Measurements from ENCODE around the gene CHST6. TPM values are rescaled to one million over a fixed set of nuclear protein-coding genes. Genes with fewer than 3 reads are reported as not detected.
A peak's percentile ranks its signal among the peaks of the same experiment; 100 is the strongest.

CHST6 gene
- total RNA-seq, 2 donors from 2014 or later: under 0.01 TPM; not detected in 1

DNA sequence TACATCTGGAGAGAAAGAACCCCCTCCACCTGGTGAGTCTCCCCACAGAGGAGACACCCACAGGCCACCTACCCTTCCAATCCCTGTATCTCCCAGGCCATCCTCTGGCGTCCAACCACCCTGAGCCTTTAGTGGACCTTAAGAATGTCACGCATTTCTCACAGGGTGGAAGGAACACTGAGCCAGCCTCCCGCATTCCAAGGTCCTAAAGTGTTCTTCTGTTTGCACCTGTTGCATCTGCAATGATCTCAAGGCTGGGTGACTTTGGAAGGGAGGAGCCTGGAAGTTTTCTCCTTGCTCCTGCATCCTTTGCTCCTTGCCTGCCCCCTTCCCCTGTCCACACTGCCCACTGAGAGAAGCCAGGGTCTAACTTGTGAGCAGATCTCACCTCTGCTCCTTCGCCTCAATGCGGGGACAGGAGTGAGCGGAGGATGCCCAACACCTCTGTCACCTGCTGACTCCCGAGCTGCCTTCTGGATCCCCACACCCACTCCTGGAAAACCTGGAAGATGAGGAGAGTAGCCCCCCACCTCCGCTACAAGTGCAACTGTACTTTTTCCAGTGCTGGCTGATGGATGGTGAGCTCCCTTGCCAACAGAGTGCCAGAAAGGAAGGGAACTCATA lies 37.0 kb upstream of the CHST6 start:
- no peaks in the 10 kb centered on the region for H3K27me3 ChIP-seq
- no peak overlapping the region for H3K27ac ChIP-seq
- no peak overlapping the region for H3K4me3 ChIP-seq
- H3K36me3 ChIP-seq (replicated peaks in 1 of 2; ENCODE audit: insufficient read depth in 1 of 2, low read depth in 2 of 2): no peaks in the 10 kb centered on the region
- intact Hi-C loops (cut with DNase I): no loop called here
- DNase-seq (no peak), ATAC-seq (no peak)
- no peak for TF ChIP-seq POLR2A (IDR thresholded peaks at IDR 0.05)
- TF ChIP-seq, protein P1, sequence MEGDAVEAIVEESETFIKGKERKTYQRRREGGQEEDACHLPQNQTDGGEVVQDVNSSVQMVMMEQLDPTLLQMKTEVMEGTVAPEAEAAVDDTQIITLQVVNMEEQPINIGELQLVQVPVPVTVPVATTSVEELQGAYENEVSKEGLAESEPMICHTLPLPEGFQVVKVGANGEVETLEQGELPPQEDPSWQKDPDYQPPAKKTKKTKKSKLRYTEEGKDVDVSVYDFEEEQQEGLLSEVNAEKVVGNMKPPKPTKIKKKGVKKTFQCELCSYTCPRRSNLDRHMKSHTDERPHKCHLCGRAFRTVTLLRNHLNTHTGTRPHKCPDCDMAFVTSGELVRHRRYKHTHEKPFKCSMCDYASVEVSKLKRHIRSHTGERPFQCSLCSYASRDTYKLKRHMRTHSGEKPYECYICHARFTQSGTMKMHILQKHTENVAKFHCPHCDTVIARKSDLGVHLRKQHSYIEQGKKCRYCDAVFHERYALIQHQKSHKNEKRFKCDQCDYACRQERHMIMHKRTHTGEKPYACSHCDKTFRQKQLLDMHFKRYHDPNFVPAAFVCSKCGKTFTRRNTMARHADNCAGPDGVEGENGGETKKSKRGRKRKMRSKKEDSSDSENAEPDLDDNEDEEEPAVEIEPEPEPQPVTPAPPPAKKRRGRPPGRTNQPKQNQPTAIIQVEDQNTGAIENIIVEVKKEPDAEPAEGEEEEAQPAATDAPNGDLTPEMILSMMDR (IDR thresholded peaks at IDR 0.05): no peak
- 64 to 72% methylated on average over 6 to 8 of the region's 8 CpGs for WGBS, 2 donors
- no peaks in the 10 kb centered on the region for H3K9me3 ChIP-seq
- peaks cover 9% of the 10 kb centered on the region for H3K4me1 ChIP-seq

DNA sequence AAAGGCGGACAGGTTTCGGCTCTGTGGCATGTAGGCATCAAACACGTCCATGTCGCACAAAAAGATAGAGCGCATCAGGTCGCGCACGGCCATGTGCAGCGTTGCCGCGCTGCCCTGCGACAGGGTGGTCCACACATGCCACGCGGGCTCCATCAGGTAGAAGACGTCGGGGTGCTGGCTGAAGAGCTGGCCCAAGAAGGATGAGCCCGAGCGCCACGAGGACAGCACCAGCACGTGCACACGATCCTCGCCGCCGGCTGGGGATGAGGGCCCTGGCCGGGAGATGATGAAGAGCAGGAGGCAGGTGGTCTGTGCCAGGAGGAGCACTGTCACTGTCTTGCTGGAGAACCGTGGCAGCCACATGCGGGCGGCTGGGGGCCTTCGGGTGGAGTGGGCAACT lies 34.7 kb upstream of the CHST6 start:
- H3K27ac ChIP-seq: no peak overlapping the region
- no peaks in the 10 kb centered on the region for H3K27me3 ChIP-seq
- H3K4me3 ChIP-seq: no peak overlapping the region
- intact Hi-C loops (cut with DNase I): no loop called here
- no peaks in the 10 kb centered on the region for H3K9me3 ChIP-seq
- ATAC-seq (no peak), DNase-seq (no peak)
- H3K36me3 ChIP-seq (replicated peaks in 1 of 2; ENCODE audit: insufficient read depth in 1 of 2, low read depth in 2 of 2): no peaks in the 10 kb centered on the region
- TF ChIP-seq POLR2A (IDR thresholded peaks at IDR 0.05): no peak
- TF ChIP-seq, protein P1 (IDR thresholded peaks at IDR 0.05): no peak
- 92 to 95% methylated on average over 28 to 29 of the region's 29 CpGs for WGBS, 2 donors
- H3K4me1 ChIP-seq: peaks cover 9% of the 10 kb centered on the region

DNA sequence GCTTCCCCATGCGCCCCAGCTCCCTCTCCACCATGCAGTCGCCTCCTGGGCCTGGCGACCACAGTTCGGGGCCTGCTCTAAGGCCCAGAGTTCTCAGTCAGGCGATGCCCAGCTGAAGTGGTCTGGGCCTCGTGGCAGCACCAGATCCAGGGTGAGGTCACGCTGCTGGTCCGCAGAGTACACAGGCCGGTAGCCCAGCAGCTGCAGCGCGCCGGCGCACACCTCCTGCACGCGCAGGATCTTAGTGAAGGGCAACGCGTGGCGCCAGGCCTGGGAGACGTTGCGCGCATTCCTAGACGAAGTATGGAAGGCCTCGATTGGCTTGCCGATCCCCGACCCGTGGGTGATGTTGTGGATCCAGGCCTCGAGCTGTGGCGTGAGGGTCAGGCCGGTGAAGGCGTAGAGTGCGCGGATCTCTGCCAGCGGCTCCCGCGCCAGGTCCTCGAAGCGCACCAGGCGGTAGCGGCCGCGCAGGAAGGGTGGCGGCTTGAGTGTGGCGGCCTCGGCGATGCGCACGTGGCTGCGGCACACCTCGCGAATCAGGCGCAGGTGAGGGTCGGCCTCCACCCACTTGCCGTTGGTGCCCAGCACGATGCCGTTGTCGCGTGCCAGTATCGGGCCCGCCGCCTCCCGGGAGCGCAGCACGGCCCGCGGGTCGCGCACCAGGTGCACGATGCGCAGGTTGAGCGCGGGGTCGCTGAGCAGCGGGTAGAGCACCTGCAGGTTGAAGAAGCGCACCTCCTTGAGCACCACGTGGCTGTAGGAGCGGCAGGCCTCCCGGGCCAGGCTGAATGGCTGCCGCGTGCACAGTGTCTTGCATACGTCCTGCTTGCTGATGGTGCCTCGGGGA lies 34.0 kb upstream of the CHST6 start:
- DNase-seq (no peak), ATAC-seq (no peak)
- Histone ChIP-seq H3K27ac (no peak overlapping the region), H3K27me3 (no peaks in the 10 kb centered on the region), H3K4me1 (peaks cover 9% of the 10 kb centered on the region), H3K36me3 (replicated peaks in 1 of 2; ENCODE audit: insufficient read depth in 1 of 2, low read depth in 2 of 2) (no peaks in the 10 kb centered on the region), H3K9me3 (no peaks in the 10 kb centered on the region), H3K4me3 (no peak overlapping the region)
- 95 to 96% methylated on average over 29 to 78 of the region's 81 CpGs for WGBS, 2 donors
- no peak for TF ChIP-seq POLR2A (IDR thresholded peaks at IDR 0.05)
- TF ChIP-seq, protein P1 (IDR thresholded peaks at IDR 0.05): no peak
- intact Hi-C loops (cut with DNase I): no loop called here

DNA sequence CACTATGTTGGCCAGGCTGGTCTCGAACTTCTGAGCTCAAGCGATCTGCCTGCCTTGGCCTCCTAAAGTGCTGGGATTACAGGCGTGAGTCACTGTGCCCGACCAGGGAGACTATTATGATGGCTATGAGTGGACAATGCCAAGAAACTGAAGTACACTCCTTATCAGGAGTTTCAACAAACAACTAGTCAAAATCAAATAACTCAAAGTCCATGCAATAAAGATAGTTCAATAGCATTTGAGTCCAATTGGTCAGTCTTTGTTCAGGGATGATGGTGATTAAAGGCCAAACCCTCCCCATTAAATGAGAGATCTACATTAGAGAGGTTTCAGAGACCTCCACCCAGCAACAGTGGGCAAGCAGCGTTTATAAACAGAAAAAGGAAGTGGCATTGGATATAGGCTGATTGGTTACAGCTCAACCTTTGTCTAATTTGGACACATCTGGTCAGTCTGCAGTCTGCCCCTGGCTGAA lies 32.6 kb upstream of the CHST6 start:
- 14 to 28% methylated on average over 3 to 5 of the region's 5 CpGs for WGBS, 2 donors
- Histone ChIP-seq H3K4me3 (no peak overlapping the region), H3K36me3 (replicated peaks in 1 of 2; ENCODE audit: insufficient read depth in 1 of 2, low read depth in 2 of 2) (no peaks in the 10 kb centered on the region), H3K4me1 (peaks cover 9% of the 10 kb centered on the region), H3K27me3 (no peaks in the 10 kb centered on the region), H3K9me3 (no peaks in the 10 kb centered on the region), H3K27ac (peak overlapping the region in 2 of 4 donors; percentile 15 to 36)
- DNase-seq: peak; percentile 28 to 52 (median 44)
- no peak for TF ChIP-seq POLR2A (IDR thresholded peaks at IDR 0.05)
- TF ChIP-seq, protein P1 (IDR thresholded peaks at IDR 0.05): no peak
- intact Hi-C loops (cut with DNase I): no loop called here
- peak; percentile 75 for ATAC-seq
